HL-60 (cell line): Measurements from ENCODE around the gene PLAU.

Experiments used
- CTCF ChIP-seq: IDR thresholded peaks from one replicate; pipeline ENCODE4 v1.5.1; 2011; ENCODE audit warnings: low read length, control low read depth, inconsistent platforms; ENCODE audit not compliant: insufficient read depth
- GABPA ChIP-seq: IDR thresholded peaks from 2 replicates; pipeline ENCODE4 v1.6.1; 2012; ENCODE audit warnings: low read depth
- POLR2AphosphoS5 ChIP-seq: IDR thresholded peaks from 2 replicates; pipeline ENCODE4 v1.6.1; 2012; ENCODE audit warnings: low read depth
- REST ChIP-seq: IDR thresholded peaks from 2 replicates; pipeline ENCODE4 v1.6.1; 2012; ENCODE audit warnings: low read depth; ENCODE audit not compliant: insufficient replicate concordance
- SPI1 ChIP-seq: IDR thresholded peaks from 2 replicates; pipeline ENCODE4 v1.6.1; 2012; ENCODE audit warnings: low read depth, mild to moderate bottlenecking, borderline replicate concordance

- no peak for TF ChIP-seq CTCF
- TF ChIP-seq POLR2AphosphoS5 = no peak
- TF ChIP-seq GABPA = no peak
- no peak for TF ChIP-seq REST
- TF ChIP-seq SPI1 = peak; percentile 44; the same call in 1 of the 2 replicates
Measured at GRCh38 chr10:73899423-73899822, 11.5 kb upstream of the PLAU start.
